ENCODE measurements around the gene DIP2B.

DIP2B gene

DNA sequence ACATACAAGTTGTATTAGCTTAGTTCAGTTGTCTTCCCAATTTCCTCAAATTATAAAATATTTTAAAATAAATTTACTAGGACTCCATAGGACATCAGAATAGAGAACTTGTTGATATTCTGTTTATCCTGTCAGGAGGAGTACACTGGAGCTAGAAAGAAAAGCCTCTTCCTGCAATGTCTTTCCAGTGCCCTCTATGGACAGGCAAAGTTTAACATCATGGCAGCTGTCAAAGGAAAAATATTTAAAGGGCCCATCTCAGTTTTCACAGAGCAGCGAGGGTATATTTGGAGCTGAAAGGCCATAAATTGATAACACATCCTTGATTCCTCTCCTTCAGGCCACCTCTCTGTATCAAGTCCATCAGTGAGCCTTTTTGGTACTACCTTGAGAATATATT lies 19.0 kb downstream of the DIP2B start:
- DNase-seq (ENCODE audit: low read depth, low spot score), result no peak
- Histone ChIP-seq H3K27me3 (ENCODE audit: insufficient read depth, insufficient read length) (no peaks in the 10 kb centered on the region), H3K4me1 (ENCODE audit: insufficient read depth, insufficient read length) (no peaks in the 10 kb centered on the region), H3K4me3 (ENCODE audit: insufficient read length, low read depth) (no peak overlapping the region), H3K36me3 (ENCODE audit: insufficient read depth, insufficient read length, low read length) (peaks cover 2% of the 10 kb centered on the region), H3K9me3 (ENCODE audit: insufficient read depth, low read length) (no peaks in the 10 kb centered on the region), H3K9ac (ENCODE audit: insufficient read length, low read depth) (no peak overlapping the region)
- no peak for TF ChIP-seq ZNF274 (IDR thresholded peaks at IDR 0.05; ENCODE audit: low read depth, low read length)
- no peak for TF ChIP-seq YY1 (IDR thresholded peaks at IDR 0.05; ENCODE audit: insufficient read depth, insufficient read length)
- no peak for TF ChIP-seq SUZ12 (IDR thresholded peaks at IDR 0.05; ENCODE audit: extremely low read depth, insufficient read depth, insufficient read length)

DNA sequence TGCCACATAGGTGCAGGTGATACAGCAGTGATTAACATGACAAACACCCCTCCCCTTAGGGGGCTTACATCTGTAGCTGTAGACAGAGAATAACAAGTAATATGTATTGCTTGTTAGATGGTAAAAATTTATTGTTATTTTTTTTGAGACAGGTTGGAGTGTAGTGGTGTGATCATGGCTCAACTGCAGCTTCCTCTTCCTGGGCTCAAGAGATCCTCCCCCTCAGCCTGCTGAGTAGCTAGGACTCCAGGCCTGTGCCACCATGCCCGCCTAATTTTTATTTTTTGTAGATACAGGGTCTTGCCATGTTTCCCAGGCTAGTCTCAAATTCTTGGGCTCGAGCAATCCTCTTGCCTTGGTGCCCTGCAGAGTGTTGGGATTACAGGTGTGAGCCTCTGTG lies 19.8 kb downstream of the DIP2B start:
- DNase-seq (ENCODE audit: low read depth, low spot score), result no peak
- no peaks in the 10 kb centered on the region for H3K9me3 ChIP-seq (ENCODE audit: insufficient read depth, low read length)
- no peak overlapping the region for H3K9ac ChIP-seq (ENCODE audit: insufficient read length, low read depth)
- no peak overlapping the region for H3K4me3 ChIP-seq (ENCODE audit: insufficient read length, low read depth)
- H3K27me3 ChIP-seq (ENCODE audit: insufficient read depth, insufficient read length), result no peaks in the 10 kb centered on the region
- H3K36me3 ChIP-seq (ENCODE audit: insufficient read depth, insufficient read length, low read length), result peaks cover 2% of the 10 kb centered on the region
- no peaks in the 10 kb centered on the region for H3K4me1 ChIP-seq (ENCODE audit: insufficient read depth, insufficient read length)
- no peak for TF ChIP-seq SUZ12 (IDR thresholded peaks at IDR 0.05; ENCODE audit: extremely low read depth, insufficient read depth, insufficient read length)
- no peak for TF ChIP-seq YY1 (IDR thresholded peaks at IDR 0.05; ENCODE audit: insufficient read depth, insufficient read length)
- no peak for TF ChIP-seq ZNF274 (IDR thresholded peaks at IDR 0.05; ENCODE audit: low read depth, low read length)

DNA sequence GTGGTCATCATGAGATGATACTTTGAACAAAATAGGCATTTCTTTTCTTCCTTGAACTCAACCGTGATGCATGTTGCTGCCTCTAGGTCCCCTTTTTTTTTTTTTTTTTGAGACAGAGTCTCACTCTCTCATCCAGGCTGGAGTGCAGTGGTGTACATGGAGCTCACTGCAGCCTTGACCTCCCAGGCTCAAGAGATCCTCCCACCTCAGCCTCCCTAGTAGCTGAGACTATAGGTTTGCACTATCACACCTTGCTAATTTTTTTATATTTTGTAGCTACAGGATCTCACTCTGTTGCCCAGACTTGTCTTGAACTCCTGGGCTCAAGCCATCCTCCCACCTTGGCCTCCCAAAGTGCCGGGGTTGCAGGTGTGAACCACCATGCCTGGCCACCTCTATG lies 20.6 kb downstream of the DIP2B start:
- Histone ChIP-seq H3K36me3 (ENCODE audit: insufficient read depth, insufficient read length, low read length) (peaks cover 2% of the 10 kb centered on the region), H3K9ac (ENCODE audit: insufficient read length, low read depth) (no peak overlapping the region), H3K4me1 (ENCODE audit: insufficient read depth, insufficient read length) (no peaks in the 10 kb centered on the region)

DNA sequence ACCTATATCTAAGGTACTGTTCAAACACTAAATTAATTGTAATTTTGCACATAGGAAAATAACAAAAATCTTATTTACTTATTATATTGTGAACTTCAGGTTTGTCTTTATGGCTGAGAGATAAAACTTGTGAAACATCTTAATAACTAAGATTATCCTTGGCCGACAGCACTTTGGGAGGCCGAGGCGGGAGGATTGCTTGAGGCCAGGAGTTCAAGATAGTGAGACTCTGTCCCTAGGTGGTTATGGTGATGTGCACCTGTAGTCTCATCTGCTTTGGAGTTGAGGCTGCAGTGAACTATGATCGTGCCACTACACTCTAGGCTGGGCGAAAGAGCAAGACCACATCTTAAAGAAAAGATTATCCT lies 22.6 kb downstream of the DIP2B start:
- Histone ChIP-seq H3K9me3 (ENCODE audit: insufficient read depth, low read length) (no peaks in the 10 kb centered on the region), H3K4me3 (ENCODE audit: insufficient read length, low read depth) (no peak overlapping the region), H3K9ac (ENCODE audit: insufficient read length, low read depth) (no peak overlapping the region), H3K27me3 (ENCODE audit: insufficient read depth, insufficient read length) (no peaks in the 10 kb centered on the region), H3K36me3 (ENCODE audit: insufficient read depth, insufficient read length, low read length) (peaks cover 2% of the 10 kb centered on the region), H3K4me1 (ENCODE audit: insufficient read depth, insufficient read length) (no peaks in the 10 kb centered on the region)
- TF ChIP-seq SUZ12 (IDR thresholded peaks at IDR 0.05; ENCODE audit: extremely low read depth, insufficient read depth, insufficient read length) (no peak), YY1 (IDR thresholded peaks at IDR 0.05; ENCODE audit: insufficient read depth, insufficient read length) (no peak), ZNF274 (IDR thresholded peaks at IDR 0.05; ENCODE audit: low read depth, low read length) (no peak)
- DNase-seq (ENCODE audit: low read depth, low spot score), result no peak

More for the DNA sequence above, 20.6 kb downstream of the DIP2B start:
- TF ChIP-seq YY1 (IDR thresholded peaks at IDR 0.05; ENCODE audit: insufficient read depth, insufficient read length), result no peak
- no peak for TF ChIP-seq SUZ12 (IDR thresholded peaks at IDR 0.05; ENCODE audit: extremely low read depth, insufficient read depth, insufficient read length)
- no peak for TF ChIP-seq ZNF274 (IDR thresholded peaks at IDR 0.05; ENCODE audit: low read depth, low read length)
- H3K4me3 ChIP-seq (ENCODE audit: insufficient read length, low read depth), result no peak overlapping the region
- no peaks in the 10 kb centered on the region for H3K9me3 ChIP-seq (ENCODE audit: insufficient read depth, low read length)
- H3K27me3 ChIP-seq (ENCODE audit: insufficient read depth, insufficient read length), result no peaks in the 10 kb centered on the region
- no peak for DNase-seq (ENCODE audit: low read depth, low spot score)

DNA sequence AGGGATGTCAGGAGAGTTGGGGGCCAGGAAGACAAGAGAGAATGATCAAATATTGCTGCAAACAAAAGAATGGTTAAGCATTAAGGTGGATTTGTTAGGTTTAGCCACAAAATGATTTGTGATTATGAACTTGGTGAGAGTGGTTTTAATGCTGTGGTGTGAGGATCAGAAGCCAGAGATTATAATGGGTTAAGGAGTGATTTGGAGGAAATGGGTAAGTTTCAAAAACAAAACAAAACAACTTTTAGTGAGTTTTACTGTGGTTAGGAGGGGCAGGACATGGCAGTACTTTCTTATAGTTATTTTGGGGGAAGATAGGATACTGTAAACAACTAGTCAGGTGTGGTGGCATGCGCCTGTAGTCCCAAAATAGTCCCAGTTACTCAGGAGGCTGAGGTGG lies 24.0 kb downstream of the DIP2B start:
- no peak for DNase-seq (ENCODE audit: low read depth, low spot score)
- no peaks in the 10 kb centered on the region for H3K27me3 ChIP-seq (ENCODE audit: insufficient read depth, insufficient read length)
- H3K9ac ChIP-seq (ENCODE audit: insufficient read length, low read depth), result no peak overlapping the region
- H3K9me3 ChIP-seq (ENCODE audit: insufficient read depth, low read length), result no peaks in the 10 kb centered on the region
- peaks cover 2% of the 10 kb centered on the region for H3K36me3 ChIP-seq (ENCODE audit: insufficient read depth, insufficient read length, low read length)
- H3K4me1 ChIP-seq (ENCODE audit: insufficient read depth, insufficient read length), result no peaks in the 10 kb centered on the region
- TF ChIP-seq SUZ12 (IDR thresholded peaks at IDR 0.05; ENCODE audit: extremely low read depth, insufficient read depth, insufficient read length) (no peak), YY1 (IDR thresholded peaks at IDR 0.05; ENCODE audit: insufficient read depth, insufficient read length) (no peak), ZNF274 (IDR thresholded peaks at IDR 0.05; ENCODE audit: low read depth, low read length) (no peak)
- no peak overlapping the region for H3K4me3 ChIP-seq (ENCODE audit: insufficient read length, low read depth)

DNA sequence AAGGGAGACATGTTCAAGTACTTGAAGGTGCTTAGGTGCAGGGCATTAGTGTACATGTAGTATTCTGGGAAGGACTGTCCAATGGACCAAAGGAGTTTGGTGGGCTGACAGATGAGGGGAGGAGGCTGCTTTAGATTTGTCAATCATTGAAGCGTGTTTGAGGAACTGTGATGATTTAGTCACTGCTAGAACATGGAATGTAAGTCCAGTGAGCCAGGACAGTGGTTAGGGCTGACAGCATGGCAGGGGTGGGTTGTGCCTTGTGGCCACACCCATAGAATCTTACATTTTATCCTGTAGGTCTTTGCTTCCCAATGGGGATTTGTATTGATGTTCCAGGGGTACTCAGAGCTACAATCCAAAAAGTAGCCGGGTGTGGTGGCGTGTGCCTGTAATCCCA lies 24.6 kb downstream of the DIP2B start:
- Histone ChIP-seq H3K9me3 (ENCODE audit: insufficient read depth, low read length) (no peaks in the 10 kb centered on the region), H3K9ac (ENCODE audit: insufficient read length, low read depth) (no peak overlapping the region), H3K4me3 (ENCODE audit: insufficient read length, low read depth) (no peak overlapping the region), H3K27me3 (ENCODE audit: insufficient read depth, insufficient read length) (no peaks in the 10 kb centered on the region), H3K36me3 (ENCODE audit: insufficient read depth, insufficient read length, low read length) (peaks cover 2% of the 10 kb centered on the region), H3K4me1 (ENCODE audit: insufficient read depth, insufficient read length) (no peaks in the 10 kb centered on the region)
- no peak for DNase-seq (ENCODE audit: low read depth, low spot score)
- no peak for TF ChIP-seq ZNF274 (IDR thresholded peaks at IDR 0.05; ENCODE audit: low read depth, low read length)

DNA sequence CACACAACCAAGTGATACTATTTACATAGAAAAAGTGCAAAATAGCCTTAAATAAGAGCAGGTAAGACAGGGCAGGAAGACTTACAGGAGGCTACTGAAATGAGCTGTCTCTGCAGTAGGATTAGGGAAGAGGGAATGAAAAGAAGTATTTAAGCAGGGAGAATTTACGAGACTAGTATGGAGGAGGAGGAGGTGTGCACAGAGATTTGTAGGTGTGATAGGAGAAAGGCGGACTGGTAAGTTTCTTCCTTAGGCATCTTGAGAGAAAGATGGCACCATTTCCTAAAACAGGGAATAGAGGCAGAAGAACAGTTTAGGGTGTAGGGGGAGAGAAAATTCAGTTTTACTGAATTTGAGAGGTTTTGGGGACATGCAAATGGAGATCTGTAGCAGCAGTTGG lies 25.7 kb downstream of the DIP2B start:
- peaks cover 2% of the 10 kb centered on the region for H3K36me3 ChIP-seq (ENCODE audit: insufficient read depth, insufficient read length, low read length)
- H3K9me3 ChIP-seq (ENCODE audit: insufficient read depth, low read length), result no peaks in the 10 kb centered on the region
- TF ChIP-seq SUZ12 (IDR thresholded peaks at IDR 0.05; ENCODE audit: extremely low read depth, insufficient read depth, insufficient read length) (no peak), ZNF274 (IDR thresholded peaks at IDR 0.05; ENCODE audit: low read depth, low read length) (no peak), YY1 (IDR thresholded peaks at IDR 0.05; ENCODE audit: insufficient read depth, insufficient read length) (no peak)
- no peak for DNase-seq (ENCODE audit: low read depth, low spot score)
- H3K4me3 ChIP-seq (ENCODE audit: insufficient read length, low read depth), result no peak overlapping the region
- no peaks in the 10 kb centered on the region for H3K4me1 ChIP-seq (ENCODE audit: insufficient read depth, insufficient read length)
- no peaks in the 10 kb centered on the region for H3K27me3 ChIP-seq (ENCODE audit: insufficient read depth, insufficient read length)
- H3K9ac ChIP-seq (ENCODE audit: insufficient read length, low read depth), result no peak overlapping the region

DNA sequence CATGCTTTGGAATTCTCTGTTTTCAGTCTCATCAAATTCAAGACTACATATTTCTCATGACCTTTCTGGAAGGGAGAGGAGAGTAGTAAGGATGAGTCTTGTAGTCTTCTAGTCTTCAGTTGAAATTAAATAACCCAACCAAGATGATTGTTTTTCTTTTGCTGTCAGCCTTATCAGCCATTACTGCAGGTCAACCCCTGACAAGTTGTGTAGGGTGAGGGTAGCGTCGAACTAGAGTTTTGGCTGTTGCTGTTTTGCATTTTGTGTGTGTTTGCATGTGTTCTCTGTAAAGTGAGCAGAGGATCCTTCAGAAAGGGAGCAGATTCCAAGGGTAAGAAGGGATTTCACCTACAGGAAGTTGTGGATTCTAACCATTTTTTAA lies 28.4 kb downstream of the DIP2B start:
- Histone ChIP-seq H3K9ac (ENCODE audit: insufficient read length, low read depth) (no peak overlapping the region), H3K4me1 (ENCODE audit: insufficient read depth, insufficient read length) (no peaks in the 10 kb centered on the region), H3K9me3 (ENCODE audit: insufficient read depth, low read length) (no peaks in the 10 kb centered on the region), H3K4me3 (ENCODE audit: insufficient read length, low read depth) (no peak overlapping the region), H3K27me3 (ENCODE audit: insufficient read depth, insufficient read length) (no peaks in the 10 kb centered on the region), H3K36me3 (ENCODE audit: insufficient read depth, insufficient read length, low read length) (no peaks in the 10 kb centered on the region)
- DNase-seq (ENCODE audit: low read depth, low spot score), result no peak
- TF ChIP-seq YY1 (IDR thresholded peaks at IDR 0.05; ENCODE audit: insufficient read depth, insufficient read length), result no peak
- no peak for TF ChIP-seq ZNF274 (IDR thresholded peaks at IDR 0.05; ENCODE audit: low read depth, low read length)
- TF ChIP-seq SUZ12 (IDR thresholded peaks at IDR 0.05; ENCODE audit: extremely low read depth, insufficient read depth, insufficient read length), result no peak
